GM12874 (cell line): Measurements from ENCODE around the gene GTSE1.

Experiments
- CTCF ChIP-seq: IDR thresholded peaks from 2 replicates; pipeline ENCODE4 v1.5.1; 2011; ENCODE audit warnings: low read depth, mild to moderate bottlenecking, control low read depth, low read length, moderate library complexity; ENCODE audit not compliant: insufficient read depth

GTSE1 gene

GRCh38 chr22:46338636-46339035, 42.0 kb downstream of the GTSE1 start:
- TF ChIP-seq CTCF, result no peak

GRCh38 chr22:46339956-46340355, 43.3 kb downstream of the GTSE1 start:
- TF ChIP-seq CTCF, result no peak

- TF ChIP-seq CTCF, result no peak
Observed at GRCh38 chr22:46340676-46341075, 44.0 kb downstream of the GTSE1 start.

- no peak for TF ChIP-seq CTCF
Observed at GRCh38 chr22:46346680-46347405, 50.2 kb downstream of the GTSE1 start.

- no peak for TF ChIP-seq CTCF
Observed at GRCh38 chr22:46347646-46348045, 51.0 kb downstream of the GTSE1 start.

GRCh38 chr22:46348099-46348695, 51.5 kb downstream of the GTSE1 start:
- no peak for TF ChIP-seq CTCF

GRCh38 chr22:46349238-46349637, 52.6 kb downstream of the GTSE1 start:
- TF ChIP-seq CTCF, result no peak
